Tibial artery (tissue), 4 donors: ENCODE results near the gene YARS1.

Source experiments
- DNase-seq, 2 donors: peaks; one replicate each; pipeline ENCODE4 v3.0.0-alpha.2; 2019
- H3K27ac ChIP-seq, 2 donors: fragments of 200-600 bp; sonication (generic) in 1 of 2; 1 replicate in 1 of 2; 2 replicates in 1 of 2; pipeline ENCODE4 v1.5.1; 2018 to 2019; ENCODE audit warnings: mild to moderate bottlenecking in 1 of 2
- H3K27me3 ChIP-seq, 2 donors: fragments of 200-600 bp; sonication (generic) in 1 of 2; one replicate each; pipeline versions ENCODE4 v1.5.1 to v1.6.0; 2016 to 2019
- H3K36me3 ChIP-seq, 3 donors: fragments of 200-600 bp; sonication (generic) in 2 of 3; one replicate each; pipeline ENCODE4 v1.5.1; 2016 to 2019; ENCODE audit warnings: mild to moderate bottlenecking in 2 of 3
- H3K4me1 ChIP-seq, 4 donors: fragments of 200-600 bp; sonication (generic) in 2 of 4; 1 replicate in 3 of 4; 2 replicates in 1 of 4; pipeline ENCODE4 v1.5.1; 2016 to 2019
- H3K4me3 ChIP-seq, 2 donors: fragments of 200-600 bp; sonication (generic) in 1 of 2; 1 replicate in 1 of 2; 2 replicates in 1 of 2; pipeline ENCODE4 v1.5.1; 2018 to 2019; ENCODE audit warnings: mild to moderate bottlenecking in 2 of 2
- H3K9me3 ChIP-seq, 3 donors: fragments of 200-600 bp; sonication (generic) in 1 of 3; one replicate each; pipeline ENCODE4 v1.5.1; 2016 to 2019
- CTCF ChIP-seq, 2 experiments: fragments of 200-600 bp in 1 of 2; fragments of 450-650 bp in 1 of 2; IDR thresholded peaks; one replicate each; pipeline ENCODE4 v1.5.1; 2017 to 2019; ENCODE audit warnings: antibody characterized with exemption in 2 of 2, mild to moderate bottlenecking in 1 of 2, moderate library complexity in 1 of 2
- intact Hi-C: fragments of 100-400 bp; cut with DNase I; formaldehyde crosslinking; loops from one replicate; pipeline ENCODE4 v1.15.0; 2023; ENCODE audit warnings: low total_unique reads

Gene YARS1

DNA sequence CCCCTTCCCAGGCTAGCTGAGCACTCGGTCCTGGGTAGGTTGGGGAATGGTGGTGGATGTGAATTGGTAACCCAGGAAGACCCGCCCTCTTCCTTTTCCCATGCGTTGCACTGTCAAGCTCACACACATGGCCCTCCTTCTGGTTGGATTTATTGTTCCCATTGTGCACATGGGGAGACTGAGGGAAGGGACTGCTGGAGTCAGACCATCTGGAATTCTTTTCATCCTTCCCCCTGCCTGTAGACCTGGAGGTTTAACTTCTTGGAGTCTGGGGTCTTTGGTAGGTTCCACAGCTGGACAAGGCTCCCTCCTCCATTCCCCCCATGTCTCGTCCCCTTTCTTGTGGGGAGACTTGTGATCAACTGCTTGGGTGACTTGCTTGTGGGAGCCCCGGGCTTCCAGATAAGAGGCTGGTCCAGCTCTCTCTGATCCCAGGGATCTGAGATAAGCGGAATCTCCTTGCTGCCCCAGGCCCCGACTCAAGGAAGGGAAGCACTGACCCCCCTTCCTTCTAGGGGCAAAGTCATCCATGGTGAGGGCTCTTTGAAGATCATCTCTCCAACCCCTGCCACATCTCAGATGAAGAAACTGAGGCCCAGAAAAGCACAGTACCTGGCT is 58.9 kb downstream of the YARS1 start:
- peaks cover 3 to 46% (median 31%) of the 10 kb centered on the region in 4 donors for H3K4me1 ChIP-seq
- no peaks in the 10 kb centered on the region for H3K36me3 ChIP-seq
- no peak overlapping the region for H3K27ac ChIP-seq
- TF ChIP-seq CTCF (IDR thresholded peaks at IDR 0.05), result no peak
- H3K4me3 ChIP-seq, result no peak overlapping the region
- intact Hi-C loops, result no loop called here
- H3K27me3 ChIP-seq, result no peaks in the 10 kb centered on the region
- H3K9me3 ChIP-seq, result no peaks in the 10 kb centered on the region
- no peak for DNase-seq

GRCh38 chr1:32757213-32757895 is 59.8 kb downstream of the YARS1 start:
- Histone ChIP-seq H3K9me3 (no peaks in the 10 kb centered on the region), H3K4me1 (peaks cover 5 to 48% (median 33%) of the 10 kb centered on the region in 4 donors), H3K36me3 (no peaks in the 10 kb centered on the region), H3K27ac (no peak overlapping the region), H3K4me3 (no peak overlapping the region), H3K27me3 (no peaks in the 10 kb centered on the region)
- no peak for TF ChIP-seq CTCF (IDR thresholded peaks at IDR 0.05)
- DNase-seq, result no peak
- intact Hi-C loops, result no loop called here

- Histone ChIP-seq H3K27ac (peak overlapping the region in 1 of 2 donors; percentile 62), H3K36me3 (no peaks in the 10 kb centered on the region), H3K27me3 (no peaks in the 10 kb centered on the region), H3K4me3 (no peak overlapping the region), H3K4me1 (peaks cover 5 to 36% (median 21%) of the 10 kb centered on the region in 4 donors), H3K9me3 (no peaks in the 10 kb centered on the region)
- no peak for TF ChIP-seq CTCF (IDR thresholded peaks at IDR 0.05)
- no peak for DNase-seq
- intact Hi-C loops, result no loop called here
Observed at GRCh38 chr1:32755810-32756159, 61.4 kb downstream of the YARS1 start.

- peaks cover 5 to 34% (median 21%) of the 10 kb centered on the region in 4 donors for H3K4me1 ChIP-seq
- H3K9me3 ChIP-seq, result no peaks in the 10 kb centered on the region
- no peaks in the 10 kb centered on the region for H3K27me3 ChIP-seq
- H3K27ac ChIP-seq, result peak overlapping the region; percentile 62 to 65
- DNase-seq, result no peak
- H3K4me3 ChIP-seq, result peak overlapping the region; percentile 57 to 70
- intact Hi-C loops, result no loop called here
- TF ChIP-seq CTCF (IDR thresholded peaks at IDR 0.05), result no peak
- no peaks in the 10 kb centered on the region for H3K36me3 ChIP-seq
Observed at GRCh38 chr1:32755098-32755809, 61.9 kb downstream of the YARS1 start.

- peak overlapping the region; percentile 62 to 65 for H3K27ac ChIP-seq
- no peaks in the 10 kb centered on the region for H3K36me3 ChIP-seq
- H3K9me3 ChIP-seq, result no peaks in the 10 kb centered on the region
- peak overlapping the region; percentile 57 to 70 for H3K4me3 ChIP-seq
- peaks cover 5 to 34% (median 21%) of the 10 kb centered on the region in 4 donors for H3K4me1 ChIP-seq
- DNase-seq, result no peak
- no peak for TF ChIP-seq CTCF (IDR thresholded peaks at IDR 0.05)
- intact Hi-C loops, result no loop called here
- H3K27me3 ChIP-seq, result no peaks in the 10 kb centered on the region
Observed at GRCh38 chr1:32754317-32755097, 62.7 kb downstream of the YARS1 start.
